GM13977 (cell line): ENCODE results near the gene TCF25.

Experiments used
- DNase-seq: peaks from one replicate; pipeline ENCODE4 v3.0.0; 2012; ENCODE audit warnings: low spot score
- in situ Hi-C: fragments of 300-500 bp; cut with MboI; formaldehyde crosslinking; loops from one replicate; pipeline ENCODE4 v1.12.0; 2022; ENCODE audit warnings: low sequenced_read_pairs, low pct_unique_long_range_greater_than_20kb, mixed read lengths, inconsistent platforms; ENCODE audit not compliant: unreplicated experiment
- TF ChIP-seq, protein P1 (sequence below): IDR thresholded peaks from 2 replicates; pipeline ENCODE4 v1.5.1; 2012; ENCODE audit warnings: mild to moderate bottlenecking, control low read depth; ENCODE audit not compliant: insufficient read depth; ENCODE audit errors: extremely low read depth, missing control alignments

The TCF25 gene

DNA sequence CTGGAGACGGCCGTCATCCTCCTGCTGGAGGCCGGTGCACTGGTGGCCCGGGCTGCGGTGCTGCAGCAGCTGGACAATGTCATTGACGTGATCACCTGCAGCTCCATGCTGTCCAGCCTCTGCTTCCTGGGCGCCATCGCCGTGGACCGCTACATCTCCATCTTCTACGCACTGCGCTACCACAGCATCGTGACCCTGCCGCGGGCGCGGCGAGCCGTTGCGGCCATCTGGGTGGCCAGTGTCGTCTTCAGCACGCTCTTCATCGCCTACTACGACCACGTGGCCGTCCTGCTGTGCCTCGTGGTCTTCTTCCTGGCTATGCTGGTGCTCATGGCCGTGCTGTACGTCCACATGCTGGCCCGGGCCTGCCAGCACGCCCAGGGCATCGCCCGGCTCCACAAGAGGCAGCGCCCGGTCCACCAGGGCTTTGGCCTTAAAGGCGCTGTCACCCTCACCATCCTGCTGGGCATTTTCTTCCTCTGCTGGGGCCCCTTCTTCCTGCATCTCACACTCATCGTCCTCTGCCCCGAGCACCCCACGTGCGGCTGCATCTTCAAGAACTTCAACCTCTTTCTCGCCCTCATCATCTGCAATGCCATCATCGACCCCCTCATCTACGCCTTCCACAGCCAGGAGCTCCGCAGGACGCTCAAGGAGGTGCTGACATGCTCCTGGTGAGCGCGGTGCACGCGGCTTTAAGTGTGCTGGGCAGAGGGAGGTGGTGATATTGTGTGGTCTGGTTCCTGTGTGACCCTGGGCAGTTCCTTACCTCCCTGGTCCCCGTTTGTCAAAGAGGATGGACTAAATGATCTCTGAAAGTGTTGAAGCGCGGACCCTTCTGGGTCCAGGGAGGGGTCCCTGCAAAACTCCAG is 46.4 kb downstream of the TCF25 start:
- DNase-seq = no peak
- in situ Hi-C loops = no loop called here
- TF ChIP-seq, protein P1, sequence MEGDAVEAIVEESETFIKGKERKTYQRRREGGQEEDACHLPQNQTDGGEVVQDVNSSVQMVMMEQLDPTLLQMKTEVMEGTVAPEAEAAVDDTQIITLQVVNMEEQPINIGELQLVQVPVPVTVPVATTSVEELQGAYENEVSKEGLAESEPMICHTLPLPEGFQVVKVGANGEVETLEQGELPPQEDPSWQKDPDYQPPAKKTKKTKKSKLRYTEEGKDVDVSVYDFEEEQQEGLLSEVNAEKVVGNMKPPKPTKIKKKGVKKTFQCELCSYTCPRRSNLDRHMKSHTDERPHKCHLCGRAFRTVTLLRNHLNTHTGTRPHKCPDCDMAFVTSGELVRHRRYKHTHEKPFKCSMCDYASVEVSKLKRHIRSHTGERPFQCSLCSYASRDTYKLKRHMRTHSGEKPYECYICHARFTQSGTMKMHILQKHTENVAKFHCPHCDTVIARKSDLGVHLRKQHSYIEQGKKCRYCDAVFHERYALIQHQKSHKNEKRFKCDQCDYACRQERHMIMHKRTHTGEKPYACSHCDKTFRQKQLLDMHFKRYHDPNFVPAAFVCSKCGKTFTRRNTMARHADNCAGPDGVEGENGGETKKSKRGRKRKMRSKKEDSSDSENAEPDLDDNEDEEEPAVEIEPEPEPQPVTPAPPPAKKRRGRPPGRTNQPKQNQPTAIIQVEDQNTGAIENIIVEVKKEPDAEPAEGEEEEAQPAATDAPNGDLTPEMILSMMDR = no peak

DNA sequence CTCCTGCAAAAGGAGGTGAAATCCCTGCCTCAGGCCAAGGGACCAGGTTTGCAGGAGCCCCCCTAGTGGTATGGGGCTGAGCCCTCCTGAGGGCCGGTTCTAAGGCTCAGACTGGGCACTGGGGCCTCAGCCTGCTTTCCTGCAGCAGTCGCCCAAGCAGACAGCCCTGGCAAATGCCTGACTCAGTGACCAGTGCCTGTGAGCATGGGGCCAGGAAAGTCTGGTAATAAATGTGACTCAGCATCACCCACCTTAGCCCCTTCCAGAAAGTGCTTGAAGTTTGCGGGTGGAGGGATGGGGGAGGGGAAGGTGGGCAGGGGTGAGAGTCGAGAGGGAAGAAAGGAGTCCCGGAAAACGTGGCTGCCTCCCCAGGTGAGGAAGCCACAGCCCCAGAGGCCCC is 47.3 kb downstream of the TCF25 start:
- TF ChIP-seq, protein P1 = no peak
- DNase-seq = no peak
- in situ Hi-C loops = no loop called here

DNA sequence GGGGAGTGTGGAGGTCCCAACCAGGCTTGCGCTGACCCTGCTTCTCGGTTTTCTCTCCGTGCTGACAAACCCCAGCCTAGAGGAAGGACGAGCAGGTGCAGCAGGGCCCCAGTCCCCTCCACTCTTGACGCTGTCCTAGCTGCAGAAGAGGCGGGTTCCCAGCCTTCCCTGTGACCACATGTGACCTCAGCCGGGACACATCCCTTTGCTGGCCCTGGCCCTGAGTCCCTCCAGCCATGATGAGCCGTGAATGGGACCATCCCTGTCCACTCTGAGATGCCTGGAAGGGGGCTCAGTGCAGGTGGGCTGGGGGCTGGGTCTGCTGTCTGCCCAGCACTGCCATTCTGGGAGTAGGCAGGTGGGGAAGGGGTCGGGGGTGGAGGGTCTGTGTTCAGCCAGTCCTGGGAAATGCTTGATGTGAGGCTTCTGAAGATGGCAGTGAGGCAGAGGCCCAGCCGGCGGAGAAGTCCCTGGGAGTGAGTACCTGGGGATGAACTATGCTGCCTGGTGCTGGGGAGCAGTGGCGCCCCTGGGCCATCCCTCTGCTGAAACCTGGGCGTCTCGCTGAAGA is 47.8 kb downstream of the TCF25 start:
- in situ Hi-C loops = no loop called here
- no peak for DNase-seq
- TF ChIP-seq, protein P1 = no peak

DNA sequence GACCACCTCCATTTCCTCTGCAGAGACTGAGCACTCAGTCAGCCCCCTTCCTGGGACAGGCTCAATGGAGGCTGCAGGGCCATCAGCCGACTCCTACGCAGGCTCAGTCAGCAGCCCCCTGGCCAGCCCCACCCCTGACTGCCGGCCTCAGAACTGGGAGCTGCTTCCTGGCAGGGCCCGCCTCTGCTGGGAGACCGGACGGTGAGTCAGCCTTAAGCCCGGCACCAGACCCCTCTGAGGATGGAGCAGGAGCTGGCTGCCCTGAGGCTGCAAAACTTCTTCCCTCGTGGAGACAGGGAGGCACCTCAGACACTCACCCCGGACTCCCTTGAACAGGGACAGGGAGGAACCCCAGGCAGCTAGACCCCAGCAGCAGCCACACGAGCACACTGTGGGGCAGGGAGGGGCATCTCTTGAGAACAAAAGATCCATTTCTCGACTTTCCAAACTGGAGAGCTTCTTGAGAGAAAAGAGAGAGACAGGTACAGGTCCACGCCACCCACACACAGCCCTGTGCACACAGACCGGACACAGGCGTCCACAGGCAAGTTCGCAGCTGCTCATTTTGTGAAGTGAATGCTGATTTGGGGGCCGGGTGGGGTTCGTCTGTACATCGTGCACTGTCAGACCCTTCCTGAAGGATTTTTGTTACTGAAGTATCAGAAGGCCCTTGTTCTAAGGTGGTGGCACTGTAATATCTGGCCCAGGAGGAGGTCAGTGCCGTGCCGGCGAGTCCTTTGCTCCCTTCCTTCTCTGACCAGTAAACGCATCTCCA is 48.5 kb downstream of the TCF25 start:
- in situ Hi-C loops = no loop called here
- DNase-seq = no peak
- TF ChIP-seq, protein P1 = no peak

DNA sequence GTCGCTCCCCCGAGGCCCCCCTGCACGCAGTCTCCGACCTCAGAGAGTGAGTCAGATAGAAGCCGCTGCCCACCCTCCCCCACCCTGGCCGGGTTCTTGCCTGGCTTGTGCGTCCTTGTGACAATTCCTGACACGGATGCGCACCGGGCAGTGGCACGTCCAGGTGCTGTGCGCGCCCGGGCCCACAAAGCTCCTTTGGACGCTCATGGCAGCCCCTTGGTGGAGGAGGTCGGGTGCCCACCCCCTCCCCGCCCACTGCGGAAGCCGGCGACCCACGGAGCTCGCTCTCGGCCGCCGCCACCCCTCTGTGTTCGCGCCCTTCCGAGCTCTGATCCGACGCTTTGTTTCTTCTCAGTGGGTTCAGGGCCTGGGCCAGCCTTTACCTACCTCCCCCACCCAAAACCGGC is 49.1 kb downstream of the TCF25 start:
- TF ChIP-seq, protein P1 = no peak
- peak; percentile 47 for DNase-seq
- in situ Hi-C loops = no loop called here

DNA sequence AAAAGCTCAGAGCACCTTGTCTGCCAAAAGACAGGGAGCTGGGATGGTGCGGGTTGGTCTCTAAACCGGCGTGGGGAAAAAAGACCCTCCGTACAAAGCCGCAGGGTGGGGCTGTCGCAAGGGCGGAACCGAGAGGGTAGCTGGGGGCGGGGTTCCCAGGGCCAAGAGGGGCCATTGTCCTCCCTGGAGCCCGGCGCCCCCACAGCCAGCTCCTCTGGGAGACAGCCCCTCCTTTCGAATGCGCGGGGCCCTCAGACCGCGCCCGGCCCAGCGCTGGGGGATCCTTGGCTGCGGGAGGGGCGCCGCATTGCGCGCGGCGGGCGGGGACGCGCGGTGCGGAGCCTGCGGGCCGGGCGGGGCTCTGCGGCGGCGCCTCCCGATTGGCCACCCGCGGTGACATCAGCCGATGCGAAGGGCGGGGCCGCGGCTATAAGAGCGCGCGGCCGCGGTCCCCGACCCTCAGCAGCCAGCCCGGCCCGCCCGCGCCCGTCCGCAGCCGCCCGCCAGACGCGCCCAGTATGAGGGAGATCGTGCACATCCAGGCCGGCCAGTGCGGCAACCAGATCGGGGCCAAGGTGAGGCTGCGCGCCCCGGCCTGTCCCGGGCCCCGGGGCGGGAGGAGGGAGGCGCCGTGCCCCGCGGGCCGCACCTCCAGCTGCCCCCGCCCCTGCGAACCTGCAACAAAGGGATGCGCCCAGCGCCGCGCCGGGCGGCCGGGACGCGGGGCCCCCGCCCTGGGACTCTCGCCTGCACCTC is 49.7 kb downstream of the TCF25 start, which contains the start of gene TUBB3:
Gene TUBB3, plus strand, starts transcription at position 459 of the 756 bp plus-strand sequence. Its CDS starts 60 bp downstream, at position 519.
- TF ChIP-seq, protein P1 = no peak
- in situ Hi-C loops = no loop called here
- DNase-seq = peak; percentile 96
